GM12801 (cell line): ENCODE data around the gene SELENOF.

ENCODE experiments used
- TF ChIP-seq, protein P1 (sequence below): IDR thresholded peaks from one replicate; pipeline ENCODE4 v1.5.1; 2011; ENCODE audit warnings: control low read depth; ENCODE audit not compliant: insufficient read length; ENCODE audit errors: extremely low read depth

SELENOF gene

GRCh38 chr1:86845514-86845913 is 68.4 kb downstream of the SELENOF start:
- TF ChIP-seq, protein P1, sequence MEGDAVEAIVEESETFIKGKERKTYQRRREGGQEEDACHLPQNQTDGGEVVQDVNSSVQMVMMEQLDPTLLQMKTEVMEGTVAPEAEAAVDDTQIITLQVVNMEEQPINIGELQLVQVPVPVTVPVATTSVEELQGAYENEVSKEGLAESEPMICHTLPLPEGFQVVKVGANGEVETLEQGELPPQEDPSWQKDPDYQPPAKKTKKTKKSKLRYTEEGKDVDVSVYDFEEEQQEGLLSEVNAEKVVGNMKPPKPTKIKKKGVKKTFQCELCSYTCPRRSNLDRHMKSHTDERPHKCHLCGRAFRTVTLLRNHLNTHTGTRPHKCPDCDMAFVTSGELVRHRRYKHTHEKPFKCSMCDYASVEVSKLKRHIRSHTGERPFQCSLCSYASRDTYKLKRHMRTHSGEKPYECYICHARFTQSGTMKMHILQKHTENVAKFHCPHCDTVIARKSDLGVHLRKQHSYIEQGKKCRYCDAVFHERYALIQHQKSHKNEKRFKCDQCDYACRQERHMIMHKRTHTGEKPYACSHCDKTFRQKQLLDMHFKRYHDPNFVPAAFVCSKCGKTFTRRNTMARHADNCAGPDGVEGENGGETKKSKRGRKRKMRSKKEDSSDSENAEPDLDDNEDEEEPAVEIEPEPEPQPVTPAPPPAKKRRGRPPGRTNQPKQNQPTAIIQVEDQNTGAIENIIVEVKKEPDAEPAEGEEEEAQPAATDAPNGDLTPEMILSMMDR: no peak

GRCh38 chr1:86841116-86841515 is 72.8 kb downstream of the SELENOF start:
- TF ChIP-seq, protein P1: no peak

DNA sequence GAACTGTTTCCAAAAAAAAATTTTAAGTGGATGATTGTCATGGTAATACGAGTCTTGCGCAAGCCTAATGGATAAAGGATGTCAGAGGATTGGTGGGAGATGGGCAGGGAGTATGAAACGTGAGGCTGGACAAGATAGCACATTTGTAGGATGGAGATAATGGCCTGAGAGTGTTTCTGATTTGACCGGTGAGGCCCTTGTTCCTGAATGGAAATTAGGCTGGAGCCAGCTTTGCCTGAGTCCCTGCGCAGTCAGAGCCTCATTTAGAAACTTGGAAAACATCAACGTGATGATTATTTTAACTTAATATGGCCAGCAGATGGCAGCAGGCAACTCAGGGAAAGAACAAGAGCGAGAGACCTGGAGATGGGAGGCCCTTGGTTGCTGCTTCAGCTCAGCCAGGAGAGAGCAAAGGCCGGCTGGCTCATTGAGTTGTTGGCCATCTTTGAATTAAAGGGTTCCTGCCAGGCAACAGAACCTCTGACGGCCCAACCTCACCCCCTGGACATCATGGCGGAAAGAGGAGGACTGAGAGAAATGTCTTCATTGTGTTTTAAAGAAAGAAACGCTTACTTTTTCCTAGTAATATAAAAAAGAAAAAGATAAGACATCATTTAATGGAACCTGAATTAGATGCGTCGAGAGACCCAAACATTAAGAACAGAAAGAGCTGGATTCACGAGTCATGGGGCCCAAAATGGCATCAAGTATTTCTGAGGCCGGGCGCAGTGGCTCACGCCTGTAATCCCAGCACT is 80.3 kb downstream of the SELENOF start:
- TF ChIP-seq, protein P1: no peak

GRCh38 chr1:86832433-86832832 is 81.5 kb downstream of the SELENOF start:
- TF ChIP-seq, protein P1: no peak

DNA sequence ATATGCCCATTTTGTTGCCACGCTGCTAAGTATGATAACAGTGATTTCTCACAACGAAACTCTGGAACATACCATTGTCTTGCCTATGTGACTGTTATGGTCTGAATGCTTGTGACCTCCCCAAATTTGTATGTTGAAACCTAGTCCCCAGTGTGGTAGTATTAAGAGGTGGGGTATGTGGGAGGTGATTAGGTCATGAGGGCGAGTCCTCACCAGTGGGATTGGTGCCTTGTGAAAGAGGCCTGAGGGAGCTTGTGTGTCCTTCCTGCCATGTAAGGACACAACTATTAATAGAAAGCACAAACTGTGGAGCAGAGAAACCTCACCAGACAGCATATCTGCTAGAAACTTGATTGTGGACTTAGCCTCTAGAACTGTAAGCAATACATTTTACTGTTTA is 84.6 kb downstream of the SELENOF start:
- TF ChIP-seq, protein P1: no peak

- TF ChIP-seq, protein P1: no peak
Measured at GRCh38 chr1:86828024-86828423, 85.9 kb downstream of the SELENOF start.

DNA sequence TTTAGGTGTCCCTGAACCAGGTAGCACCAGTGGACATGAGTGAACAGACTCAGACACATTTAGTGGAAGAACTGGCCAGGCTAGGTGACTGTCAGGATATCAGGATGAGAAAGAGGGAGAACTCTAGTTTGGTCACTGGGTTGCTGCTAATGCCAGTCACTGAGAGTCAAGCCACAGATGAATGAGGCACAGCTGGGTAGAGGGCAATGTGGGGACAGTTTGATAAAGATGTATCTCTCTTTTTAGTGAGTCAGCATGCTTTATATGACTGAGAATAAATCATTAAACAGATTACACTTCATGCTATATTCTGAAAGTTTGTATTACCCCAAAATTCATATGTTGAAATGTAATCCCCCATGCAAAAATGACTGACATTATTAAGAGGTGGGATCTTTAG is 87.1 kb downstream of the SELENOF start:
- TF ChIP-seq, protein P1: no peak
